ENCODE measurements around the gene MAU2. TPM values are rescaled to one million over a fixed set of nuclear protein-coding genes. Genes with fewer than 3 reads are reported as not detected.

MAU2 gene
- total and polyA plus RNA-seq, 4 donors, result 7.5 to 31.0 (median 17.9) TPM

DNA sequence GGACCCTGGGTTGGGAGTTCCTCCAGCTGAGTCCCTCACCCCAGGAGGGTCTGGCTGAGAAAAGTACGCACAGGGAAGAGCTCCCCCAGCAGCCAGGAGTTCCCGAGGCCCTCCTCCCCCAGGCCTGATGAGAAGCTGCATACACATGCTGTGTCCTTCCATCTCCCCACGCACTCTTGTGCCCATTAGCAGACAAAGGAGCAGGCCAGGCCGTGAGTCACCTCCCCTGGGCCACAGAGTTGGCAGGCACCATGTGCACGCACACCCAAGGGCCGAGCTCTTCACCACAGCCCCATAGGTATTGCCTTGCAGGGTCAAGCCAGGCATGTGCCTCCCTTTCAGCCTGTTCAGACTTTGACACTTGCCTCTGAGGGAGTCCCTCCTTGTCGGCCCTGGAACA, 17.5 kb downstream of the MAU2 start:
- 92% methylated on average over 7 of the region's 7 CpGs for WGBS
- Histone ChIP-seq H3K9me3 (ENCODE audit: control insufficient read depth in 4 of 4, low read length in 3 of 4) (no peaks in the 10 kb centered on the region), H3K27me3 (ENCODE audit: control insufficient read depth in 4 of 4, insufficient read depth in 4 of 4, low read length in 3 of 4) (no peaks in the 10 kb centered on the region), H3K9ac (ENCODE audit: low read depth in 1 of 2, low read length in 2 of 2) (no peak overlapping the region), H3K4me3 (ENCODE audit: low read depth in 1 of 3, low read length in 3 of 3) (no peak overlapping the region), H3K4me1 (ENCODE audit: control insufficient read depth in 4 of 4, insufficient read depth in 4 of 4, low read length in 3 of 4) (no peaks in the 10 kb centered on the region), H3K27ac (ENCODE audit: low read depth in 1 of 2, low read length in 2 of 2) (no peak overlapping the region), H3K36me3 (ENCODE audit: control insufficient read depth in 4 of 4, insufficient read depth in 3 of 4, low read depth in 1 of 4, low read length in 3 of 4) (peaks cover 10 to 65% (median 35%) of the 10 kb centered on the region in 4 donors)
- TF ChIP-seq SP1 (IDR thresholded peaks at IDR 0.05) (no peak), FOXA2 (IDR thresholded peaks at IDR 0.05) (no peak)
- TF ChIP-seq, protein P1, sequence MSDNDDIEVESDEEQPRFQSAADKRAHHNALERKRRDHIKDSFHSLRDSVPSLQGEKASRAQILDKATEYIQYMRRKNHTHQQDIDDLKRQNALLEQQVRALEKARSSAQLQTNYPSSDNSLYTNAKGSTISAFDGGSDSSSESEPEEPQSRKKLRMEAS (IDR thresholded peaks at IDR 0.05), result no peak
- DNase-seq (ENCODE audit: low spot score), result no peak

GRCh38 chr19:19341026-19341425, 20.4 kb downstream of the MAU2 start:
- TF ChIP-seq GABPA (IDR thresholded peaks at IDR 0.05 in 1 of 2, conservative IDR thresholded peaks at IDR 0.05 in 1 of 2) (no peak), HNF4A (conservative IDR thresholded peaks at IDR 0.05) (no peak), ZBTB33 (IDR thresholded peaks at IDR 0.05) (no peak), NR2F2 (IDR thresholded peaks at IDR 0.05) (no peak), YY1 (IDR thresholded peaks at IDR 0.05) (no peak), SP1 (IDR thresholded peaks at IDR 0.05) (no peak), JUND (IDR thresholded peaks at IDR 0.05) (no peak), HNF4G (IDR thresholded peaks at IDR 0.05) (no peak), TAF1 (conservative IDR thresholded peaks at IDR 0.05) (no peak), CTCF (IDR thresholded peaks at IDR 0.05; ENCODE audit: low read depth, low read length, missing input control) (no peak), RAD21 (IDR thresholded peaks at IDR 0.05) (no peak), FOXA1 (IDR thresholded peaks at IDR 0.05) (no peak)
- TF ChIP-seq, protein P2, sequence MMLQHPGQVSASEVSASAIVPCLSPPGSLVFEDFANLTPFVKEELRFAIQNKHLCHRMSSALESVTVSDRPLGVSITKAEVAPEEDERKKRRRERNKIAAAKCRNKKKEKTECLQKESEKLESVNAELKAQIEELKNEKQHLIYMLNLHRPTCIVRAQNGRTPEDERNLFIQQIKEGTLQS (IDR thresholded peaks at IDR 0.05), result no peak
- H3K9me3 ChIP-seq (ENCODE audit: control insufficient read depth in 4 of 4, low read length in 3 of 4), result no peaks in the 10 kb centered on the region
- no peak for DNase-seq (ENCODE audit: low spot score)

More at GRCh38 chr19:19341026-19341425, 20.4 kb downstream of the MAU2 start:
- Histone ChIP-seq H3K27ac (ENCODE audit: low read depth in 1 of 2, low read length in 2 of 2) (no peak overlapping the region), H3K4me1 (ENCODE audit: control insufficient read depth in 4 of 4, insufficient read depth in 4 of 4, low read length in 3 of 4) (no peaks in the 10 kb centered on the region), H3K9ac (ENCODE audit: low read depth in 1 of 2, low read length in 2 of 2) (no peak overlapping the region), H3K4me3 (ENCODE audit: low read depth in 1 of 3, low read length in 3 of 3) (no peak overlapping the region), H3K27me3 (ENCODE audit: control insufficient read depth in 4 of 4, insufficient read depth in 4 of 4, low read length in 3 of 4) (no peaks in the 10 kb centered on the region), H3K36me3 (ENCODE audit: control insufficient read depth in 4 of 4, insufficient read depth in 3 of 4, low read depth in 1 of 4, low read length in 3 of 4) (peaks cover 17 to 74% (median 42%) of the 10 kb centered on the region in 4 donors)
- WGBS, result 97% methylated on average over 11 of the region's 11 CpGs
